GM23248 (cell line): ENCODE measurements around the gene RNF144B. TPM values are rescaled to one million over a fixed set of nuclear protein-coding genes. Genes with fewer than 3 reads are reported as not detected.
A peak's percentile ranks its signal among the peaks of the same experiment; 100 is the strongest.
"Not testable (repeated sequence)": the region's sequence is repeated elsewhere in the genome, so short reads cannot be mapped to it uniquely, and the experiment has no call there.

Source experiments
- DNase-seq: peaks from one replicate; pipeline ENCODE4 v3.0.0-alpha.2; 2015
- H2AFZ ChIP-seq: fragments of 200-600 bp; sonication (generic); 2 replicates; pipeline ENCODE4 v1.6.1; 2016; ENCODE audit warnings: antibody characterized with exemption
- H3F3A ChIP-seq: fragments of 200-600 bp; sonication (generic); 2 replicates; pipeline ENCODE4 v1.6.1; 2016; ENCODE audit warnings: mild to moderate bottlenecking, antibody characterized with exemption, mixed run types; ENCODE audit not compliant: insufficient read depth
- H3K27ac ChIP-seq: fragments of 200-600 bp; sonication (generic); 2 replicates; pipeline ENCODE4 v1.5.1; 2016; ENCODE audit warnings: mild to moderate bottlenecking
- H3K27me3 ChIP-seq: fragments of 200-600 bp; sonication (generic); replicated peaks from 2 replicates; pipeline ENCODE4 v1.6.1; 2016; ENCODE audit warnings: mild to moderate bottlenecking; ENCODE audit not compliant: insufficient read depth
- H3K36me3 ChIP-seq: fragments of 200-600 bp; sonication (generic); 2 replicates; pipeline ENCODE4 v1.6.1; 2016; ENCODE audit warnings: low read depth, mild to moderate bottlenecking
- H3K4me1 ChIP-seq: fragments of 200-600 bp; sonication (generic); 2 replicates; pipeline ENCODE4 v1.6.1; 2016; ENCODE audit warnings: mild to moderate bottlenecking; ENCODE audit not compliant: insufficient read depth
- H3K4me2 ChIP-seq: fragments of 200-600 bp; sonication (generic); one replicate; pipeline ENCODE4 v1.6.1; 2016; ENCODE audit warnings: mild to moderate bottlenecking; ENCODE audit not compliant: unreplicated experiment
- H3K4me3 ChIP-seq: fragments of 200-600 bp; sonication (generic); 2 replicates; pipeline ENCODE4 v1.5.1; 2016; ENCODE audit warnings: mild to moderate bottlenecking
- H3K79me2 ChIP-seq: fragments of 200-600 bp; sonication (generic); 2 replicates; pipeline ENCODE4 v1.6.1; 2016; ENCODE audit warnings: mild to moderate bottlenecking; ENCODE audit not compliant: insufficient read depth
- H3K9ac ChIP-seq: fragments of 200-600 bp; sonication (generic); 2 replicates; pipeline ENCODE4 v1.6.1; 2016; ENCODE audit warnings: mild to moderate bottlenecking
- H3K9me2 ChIP-seq: fragments of 200-600 bp; sonication (generic); 2 replicates; pipeline ENCODE4 v1.6.1; 2016; ENCODE audit warnings: mixed run types, mild to moderate bottlenecking, moderate library complexity; ENCODE audit not compliant: insufficient read depth
- H3K9me3 ChIP-seq: fragments of 200-600 bp; sonication (generic); one replicate; pipeline ENCODE4 v1.6.1; 2017; ENCODE audit warnings: low read depth
- H4K20me1 ChIP-seq: fragments of 200-600 bp; sonication (generic); 2 replicates; pipeline ENCODE4 v1.6.0; 2016; ENCODE audit not compliant: insufficient read depth
- EZH2 ChIP-seq: fragments of 200-600 bp; sonication (generic); IDR thresholded peaks from 2 replicates; pipeline ENCODE4 v1.6.1; 2018; ENCODE audit warnings: antibody characterized with exemption, mild to moderate bottlenecking; ENCODE audit not compliant: insufficient read depth, poor library complexity, severe bottlenecking
- EZH2phosphoT487 ChIP-seq: fragments of 200-600 bp; sonication (generic); IDR thresholded peaks from 2 replicates; pipeline ENCODE4 v1.6.1; 2018; ENCODE audit warnings: antibody characterized with exemption, moderate library complexity, mild to moderate bottlenecking, low read depth; ENCODE audit not compliant: insufficient read depth
- WGBS, 2 experiments: methylation state at CpG; one replicate each; pipeline ENCODE4 v1.1.6; 2015 to 2017; ENCODE audit warnings: low lambda C conversion rate in 2 of 2, low coverage in 1 of 2; ENCODE audit errors: missing lambda C conversion rate in 2 of 2; 5-methylcytosine and 5-hydroxymethylcytosine counted together
- in situ Hi-C: fragments of 300-500 bp; cut with MboI; formaldehyde crosslinking; loops from 2 replicates; pipeline ENCODE4 v1.15.0; 2020
- polyA plus RNA-seq: library from polyadenylated mRNA; unstranded; fragments of >200 nt; fragmentation: Nextera tagmentation; extraction: Ambion mirVana; gene quantifications from 2 replicates; pipeline ENCODE4 v1.2.1, GENCODE V29; 2016
- total RNA-seq: library from RNA; depleted of rRNA; stranded (reverse); fragments of >200 nt; shearing (Covaris generic); gene quantifications from 2 replicates; pipeline ENCODE4 v1.2.3, GENCODE V29; 2014

Gene RNF144B
- total and polyA plus RNA-seq, 2 experiments from 2014 or later = 2.6 to 3.5 TPM

DNA sequence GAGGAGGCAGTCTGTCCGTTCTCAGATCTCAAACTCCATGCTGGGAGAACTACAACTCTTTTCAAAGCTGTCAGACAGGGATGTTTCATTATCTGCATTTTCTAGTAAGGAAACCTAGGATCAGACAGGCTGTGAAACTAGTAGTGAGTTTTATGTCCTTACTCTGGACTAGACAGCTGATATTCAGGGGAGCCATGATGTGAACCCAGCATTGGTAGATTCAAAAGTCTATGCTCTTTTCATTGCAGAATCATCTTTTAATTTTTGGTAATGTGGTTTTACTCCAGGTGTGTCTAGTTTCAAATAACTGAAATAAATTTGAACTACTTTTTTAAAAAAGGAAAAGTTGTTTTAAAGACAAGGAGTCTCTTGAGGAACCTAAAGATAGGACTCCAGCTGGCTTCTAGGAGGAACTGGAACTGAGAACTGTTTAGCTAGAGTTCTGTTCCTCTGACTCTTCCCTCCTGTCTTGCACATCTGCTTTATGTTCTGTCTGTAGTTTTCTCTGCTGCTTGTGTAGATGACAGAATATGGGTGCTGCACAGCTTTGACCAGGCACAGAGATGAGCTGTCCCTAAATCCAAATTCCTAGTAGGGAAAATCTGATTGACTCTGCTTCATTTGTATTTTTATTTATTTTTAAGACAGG, 27.8 kb upstream of the RNF144B start:
- no peaks in the 10 kb centered on the region for H3K79me2 ChIP-seq
- DNase-seq = no peak
- H3K9me2 ChIP-seq = no peaks in the 10 kb centered on the region
- no peak overlapping the region for H3K4me3 ChIP-seq
- H3K36me3 ChIP-seq = no peaks in the 10 kb centered on the region
- no peak overlapping the region for H2AFZ ChIP-seq
- WGBS, 2 experiments = 30 to 50% methylated on average over 1 of the region's 1 CpG
- H3K27me3 ChIP-seq = no peaks in the 10 kb centered on the region
- H3K9ac ChIP-seq = no peak overlapping the region
- peaks cover 12% of the 10 kb centered on the region for H3F3A ChIP-seq
- TF ChIP-seq EZH2phosphoT487 (no peak), EZH2 (no peak)
- no peak overlapping the region for H3K4me2 ChIP-seq
- no peaks in the 10 kb centered on the region for H3K9me3 ChIP-seq
- H3K27ac ChIP-seq = no peak overlapping the region
- H3K4me1 ChIP-seq = peaks cover 12% of the 10 kb centered on the region
- in situ Hi-C loops = no loop called here
- H4K20me1 ChIP-seq = no peaks in the 10 kb centered on the region

DNA sequence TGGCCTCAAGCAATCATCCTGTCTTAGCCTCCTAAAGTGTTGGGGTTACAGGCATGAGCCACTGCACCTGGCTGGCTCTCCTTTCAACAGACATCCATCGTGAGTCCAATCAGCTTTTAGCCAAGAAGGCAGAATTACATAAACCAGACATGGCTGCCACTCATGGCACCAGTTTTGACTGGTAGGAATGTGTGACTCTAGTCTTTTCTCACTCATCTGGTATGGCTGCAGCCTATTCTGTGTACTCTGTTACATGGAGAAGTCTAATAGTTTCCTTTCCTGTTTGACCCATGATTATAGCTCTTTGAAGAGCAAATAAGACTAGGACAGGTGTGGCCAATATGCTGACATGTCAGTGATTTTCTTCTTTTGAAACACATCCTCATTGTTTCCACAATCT, 27.0 kb upstream of the RNF144B start:
- no peak for DNase-seq
- Histone ChIP-seq H3K9me2 (no peaks in the 10 kb centered on the region), H3F3A (peaks cover 12% of the 10 kb centered on the region), H3K36me3 (no peaks in the 10 kb centered on the region), H3K4me1 (peaks cover 12% of the 10 kb centered on the region), H3K79me2 (no peaks in the 10 kb centered on the region), H4K20me1 (no peaks in the 10 kb centered on the region), H2AFZ (no peak overlapping the region), H3K4me2 (no peak overlapping the region), H3K9ac (no peak overlapping the region), H3K27me3 (no peaks in the 10 kb centered on the region), H3K9me3 (no peaks in the 10 kb centered on the region), H3K4me3 (no peak overlapping the region), H3K27ac (no peak overlapping the region)
- WGBS, 2 experiments = 89 to 96% methylated on average over 1 of the region's 1 CpG
- TF ChIP-seq EZH2 (no peak), EZH2phosphoT487 (no peak)
- in situ Hi-C loops = no loop called here

DNA sequence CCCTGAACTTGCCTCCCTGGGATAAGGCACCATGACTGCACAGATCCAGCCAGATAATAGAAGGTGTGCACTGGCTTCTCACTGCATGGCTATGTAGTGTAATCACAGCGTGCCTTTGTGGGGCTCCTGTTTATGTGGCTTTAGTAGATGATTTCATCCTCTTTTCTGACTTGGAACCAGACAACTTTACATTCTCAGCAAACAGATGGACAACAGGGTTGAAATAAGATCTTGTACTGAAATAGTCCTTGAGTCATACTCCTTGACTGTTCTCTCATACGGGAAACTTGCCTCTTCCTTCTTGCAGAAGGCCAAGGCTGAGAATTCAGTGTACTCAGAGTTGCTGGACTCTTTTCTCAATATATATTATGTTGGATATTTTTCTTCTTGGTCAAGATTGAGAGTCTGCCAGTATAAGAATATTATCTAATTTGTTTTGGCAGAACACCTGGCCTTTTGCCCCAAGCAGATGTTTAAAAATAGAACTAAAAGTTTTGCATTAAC, 25.0 kb upstream of the RNF144B start:
- 4 to 13% methylated on average over 2 of the region's 2 CpGs for WGBS, 2 experiments
- Histone ChIP-seq H4K20me1 (no peaks in the 10 kb centered on the region), H3K4me2 (no peak overlapping the region), H3K27ac (peak overlapping the region; percentile 61), H3K9me3 (no peaks in the 10 kb centered on the region), H3K9ac (no peak overlapping the region), H3K4me1 (peaks cover 12% of the 10 kb centered on the region), H2AFZ (no peak overlapping the region), H3K27me3 (no peaks in the 10 kb centered on the region), H3K4me3 (no peak overlapping the region), H3K36me3 (no peaks in the 10 kb centered on the region), H3F3A (peaks cover 12% of the 10 kb centered on the region), H3K9me2 (no peaks in the 10 kb centered on the region), H3K79me2 (no peaks in the 10 kb centered on the region)
- TF ChIP-seq EZH2phosphoT487 (no peak), EZH2 (no peak)
- in situ Hi-C loops = no loop called here
- DNase-seq = peak; percentile 92

DNA sequence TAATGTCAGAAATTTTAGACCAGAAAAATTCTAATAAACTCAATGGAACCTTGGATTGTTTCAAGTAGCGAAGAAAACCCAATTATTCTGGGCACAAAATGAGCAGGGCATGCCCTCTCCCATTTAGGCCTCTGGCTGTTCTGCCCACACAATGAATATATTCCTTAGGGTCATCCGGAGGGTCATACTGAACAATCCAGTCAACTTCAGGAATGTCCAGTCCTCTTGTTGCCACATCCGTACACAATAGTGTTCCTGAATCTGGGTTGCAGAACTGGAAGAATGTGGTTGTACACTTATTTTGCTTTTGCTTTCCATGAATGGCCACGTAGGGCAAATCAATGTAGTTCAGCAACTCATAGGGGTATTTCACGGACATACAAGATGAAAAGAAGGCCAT, 23.4 kb upstream of the RNF144B start:
- no peak for DNase-seq
- H3K4me3 ChIP-seq = no peak overlapping the region
- H3K27ac ChIP-seq = no peak overlapping the region
- no peaks in the 10 kb centered on the region for H4K20me1 ChIP-seq
- H3K36me3 ChIP-seq = no peaks in the 10 kb centered on the region
- H3K27me3 ChIP-seq = no peaks in the 10 kb centered on the region
- TF ChIP-seq EZH2 (no peak), EZH2phosphoT487 (no peak)
- H3F3A ChIP-seq = peaks cover 12% of the 10 kb centered on the region
- H3K4me1 ChIP-seq = peaks cover 12% of the 10 kb centered on the region
- WGBS, 2 experiments = 69 to 80% methylated on average over 5 of the region's 5 CpGs
- no peaks in the 10 kb centered on the region for H3K9me3 ChIP-seq
- H3K9ac ChIP-seq = no peak overlapping the region
- no peak overlapping the region for H3K4me2 ChIP-seq
- H2AFZ ChIP-seq = no peak overlapping the region
- in situ Hi-C loops = no loop called here
- H3K79me2 ChIP-seq = no peaks in the 10 kb centered on the region
- no peaks in the 10 kb centered on the region for H3K9me2 ChIP-seq

DNA sequence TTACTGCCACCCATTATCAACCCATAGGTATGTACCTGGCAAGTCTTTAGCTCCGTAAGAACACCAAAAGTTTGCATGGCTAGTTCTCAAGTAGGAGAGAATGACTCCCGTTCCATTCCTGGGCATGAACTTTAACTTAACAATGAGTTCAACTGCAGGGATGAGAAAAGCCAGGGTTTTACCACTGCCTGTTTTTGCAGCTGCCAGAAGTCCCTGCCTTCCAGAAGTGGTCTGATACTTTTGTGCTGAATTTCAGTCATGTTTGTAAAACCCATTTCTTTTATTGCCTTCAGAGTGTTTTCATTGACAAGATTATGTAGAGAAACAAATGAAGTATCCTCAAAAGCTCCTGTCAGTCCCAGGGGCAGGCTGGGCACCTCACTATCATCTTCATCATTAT, 22.6 kb upstream of the RNF144B start:
- H3K79me2 ChIP-seq, DNase-seq, H3K9me2 ChIP-seq, H3K36me3 ChIP-seq, H3K9me3 ChIP-seq, H3K4me3 ChIP-seq, H3K27me3 ChIP-seq, in situ Hi-C loops, H3K4me2 ChIP-seq, H2AFZ ChIP-seq, H3K27ac ChIP-seq, H3K9ac ChIP-seq, H4K20me1 ChIP-seq: not testable (repeated sequence)
- Histone ChIP-seq H3K4me1 (peaks cover 12% of the 10 kb centered on the region), H3F3A (peaks cover 12% of the 10 kb centered on the region)
- WGBS, 2 experiments = 58 to 82% methylated on average over 2 of the region's 2 CpGs
